Measurements from ENCODE around the gene SBF2. TPM values are rescaled to one million over a fixed set of nuclear protein-coding genes. Genes with fewer than 3 reads are reported as not detected.

Gene SBF2
- total and polyA plus RNA-seq, 2 of the 13 experiments (the other 11 are each of a cell fraction or from before 2014, with no cell fraction given): 24.0 to 45.8 TPM

DNA sequence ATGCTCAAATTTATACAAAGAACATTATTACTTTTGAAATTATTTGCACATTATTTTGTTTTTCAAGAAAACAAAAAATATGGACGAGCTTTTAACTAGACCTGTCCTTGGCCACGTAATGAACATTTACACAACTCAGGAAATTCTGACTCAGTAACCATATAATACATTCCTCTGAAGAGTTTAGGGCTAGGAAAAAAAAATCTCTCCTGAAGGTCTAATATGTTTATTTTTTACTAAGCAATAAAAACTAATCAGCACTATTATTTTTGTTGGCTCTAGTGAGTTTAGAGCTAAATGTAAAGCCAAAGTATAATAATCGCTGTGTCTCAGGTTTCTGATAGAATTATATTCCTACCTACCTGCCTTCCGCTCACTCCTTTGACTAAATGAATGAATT lies 442.7 kb downstream of the SBF2 start:
- H3K4me2 ChIP-seq (ENCODE audit: low read depth, low read length): no peak overlapping the region
- H3K79me2 ChIP-seq (ENCODE audit: insufficient read depth, low read length): no peaks in the 10 kb centered on the region
- no peaks in the 10 kb centered on the region for H3K9me3 ChIP-seq (ENCODE audit: low read length)
- ChIA-PET POLR2A (no interaction called here), CTCF (ENCODE audit: low intra/inter-chr PET ratio, low total read pairs) (no interaction called here)
- no peak overlapping the region for H3K9ac ChIP-seq (ENCODE audit: insufficient read depth, low read depth, low read length)
- peaks cover 7% of the 10 kb centered on the region for H3K4me1 ChIP-seq (ENCODE audit: insufficient read depth, low read length)
- H3K27me3 ChIP-seq (ENCODE audit: control insufficient read depth in 1 of 2, insufficient read depth in 2 of 2, low read length in 2 of 2): no peaks in the 10 kb centered on the region
- H3K36me3 ChIP-seq (replicated peaks in 1 of 2; ENCODE audit: control insufficient read depth in 1 of 2, insufficient read depth in 2 of 2, low read length in 2 of 2): peaks cover 5 to 24% of the 10 kb centered on the region in 2 experiments
- H3K27ac ChIP-seq (ENCODE audit: extremely low read length, insufficient read depth, low read length): no peak overlapping the region
- WGBS (ENCODE audit: low lambda C conversion rate): 72% methylated on average over 4 of the region's 4 CpGs
- no peak for DNase-seq (ENCODE audit: low spot score)
- no peak overlapping the region for H3K4me3 ChIP-seq (replicated peaks in 1 of 3; ENCODE audit: insufficient read depth in 1 of 3, low read depth in 2 of 3, low read length in 3 of 3)
- BruUV-seq (replicated peaks): no TSS peak
- no peak overlapping the region for H2AFZ ChIP-seq (ENCODE audit: low read length)
- in situ Hi-C loops (cut with HindIII; ENCODE audit: extremely low pct_ligation_motif_present, low pct_unique_long_range_greater_than_20kb): loop anchor here (10.0 kb wide), 2 partner anchors 87 to 473 kb away; no protein-coding TSS in a partner anchor
- no peak for ATAC-seq
- TF ChIP-seq PLRG1 (conservative IDR thresholded peaks at IDR 0.05): no peak
- TF ChIP-seq, protein P1, sequence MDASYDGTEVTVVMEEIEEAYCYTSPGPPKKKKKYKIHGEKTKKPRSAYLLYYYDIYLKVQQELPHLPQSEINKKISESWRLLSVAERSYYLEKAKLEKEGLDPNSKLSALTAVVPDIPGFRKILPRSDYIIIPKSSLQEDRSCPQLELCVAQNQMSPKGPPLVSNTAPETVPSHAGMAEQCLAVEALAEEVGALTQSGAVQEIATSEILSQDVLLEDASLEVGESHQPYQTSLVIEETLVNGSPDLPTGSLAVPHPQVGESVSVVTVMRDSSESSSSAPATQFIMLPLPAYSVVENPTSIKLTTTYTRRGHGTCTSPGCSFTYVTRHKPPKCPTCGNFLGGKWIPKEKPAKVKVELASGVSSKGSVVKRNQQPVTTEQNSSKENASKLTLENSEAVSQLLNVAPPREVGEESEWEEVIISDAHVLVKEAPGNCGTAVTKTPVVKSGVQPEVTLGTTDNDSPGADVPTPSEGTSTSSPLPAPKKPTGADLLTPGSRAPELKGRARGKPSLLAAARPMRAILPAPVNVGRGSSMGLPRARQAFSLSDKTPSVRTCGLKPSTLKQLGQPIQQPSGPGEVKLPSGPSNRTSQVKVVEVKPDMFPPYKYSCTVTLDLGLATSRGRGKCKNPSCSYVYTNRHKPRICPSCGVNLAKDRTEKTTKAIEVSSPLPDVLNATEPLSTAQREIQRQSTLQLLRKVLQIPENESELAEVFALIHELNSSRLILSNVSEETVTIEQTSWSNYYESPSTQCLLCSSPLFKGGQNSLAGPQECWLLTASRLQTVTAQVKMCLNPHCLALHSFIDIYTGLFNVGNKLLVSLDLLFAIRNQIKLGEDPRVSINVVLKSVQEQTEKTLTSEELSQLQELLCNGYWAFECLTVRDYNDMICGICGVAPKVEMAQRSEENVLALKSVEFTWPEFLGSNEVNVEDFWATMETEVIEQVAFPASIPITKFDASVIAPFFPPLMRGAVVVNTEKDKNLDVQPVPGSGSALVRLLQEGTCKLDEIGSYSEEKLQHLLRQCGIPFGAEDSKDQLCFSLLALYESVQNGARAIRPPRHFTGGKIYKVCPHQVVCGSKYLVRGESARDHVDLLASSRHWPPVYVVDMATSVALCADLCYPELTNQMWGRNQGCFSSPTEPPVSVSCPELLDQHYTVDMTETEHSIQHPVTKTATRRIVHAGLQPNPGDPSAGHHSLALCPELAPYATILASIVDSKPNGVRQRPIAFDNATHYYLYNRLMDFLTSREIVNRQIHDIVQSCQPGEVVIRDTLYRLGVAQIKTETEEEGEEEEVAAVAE (CRISPR knock-in tag; IDR thresholded peaks at IDR 0.05; ENCODE audit: borderline replicate concordance): no peak
- no peak for TF ChIP-seq BORCS8-MEF2B (CRISPR knock-in tag; IDR thresholded peaks at IDR 0.05)
- TF ChIP-seq, protein P2, sequence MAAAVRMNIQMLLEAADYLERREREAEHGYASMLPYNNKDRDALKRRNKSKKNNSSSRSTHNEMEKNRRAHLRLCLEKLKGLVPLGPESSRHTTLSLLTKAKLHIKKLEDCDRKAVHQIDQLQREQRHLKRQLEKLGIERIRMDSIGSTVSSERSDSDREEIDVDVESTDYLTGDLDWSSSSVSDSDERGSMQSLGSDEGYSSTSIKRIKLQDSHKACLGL (CRISPR knock-in tag; IDR thresholded peaks at IDR 0.05): no peak
- TF ChIP-seq GZF1 (CRISPR knock-in tag; IDR thresholded peaks at IDR 0.05): no peak
- no peak for TF ChIP-seq CHD2 (IDR thresholded peaks at IDR 0.05; ENCODE audit: low read depth, low read length)
- TF ChIP-seq, protein P3, sequence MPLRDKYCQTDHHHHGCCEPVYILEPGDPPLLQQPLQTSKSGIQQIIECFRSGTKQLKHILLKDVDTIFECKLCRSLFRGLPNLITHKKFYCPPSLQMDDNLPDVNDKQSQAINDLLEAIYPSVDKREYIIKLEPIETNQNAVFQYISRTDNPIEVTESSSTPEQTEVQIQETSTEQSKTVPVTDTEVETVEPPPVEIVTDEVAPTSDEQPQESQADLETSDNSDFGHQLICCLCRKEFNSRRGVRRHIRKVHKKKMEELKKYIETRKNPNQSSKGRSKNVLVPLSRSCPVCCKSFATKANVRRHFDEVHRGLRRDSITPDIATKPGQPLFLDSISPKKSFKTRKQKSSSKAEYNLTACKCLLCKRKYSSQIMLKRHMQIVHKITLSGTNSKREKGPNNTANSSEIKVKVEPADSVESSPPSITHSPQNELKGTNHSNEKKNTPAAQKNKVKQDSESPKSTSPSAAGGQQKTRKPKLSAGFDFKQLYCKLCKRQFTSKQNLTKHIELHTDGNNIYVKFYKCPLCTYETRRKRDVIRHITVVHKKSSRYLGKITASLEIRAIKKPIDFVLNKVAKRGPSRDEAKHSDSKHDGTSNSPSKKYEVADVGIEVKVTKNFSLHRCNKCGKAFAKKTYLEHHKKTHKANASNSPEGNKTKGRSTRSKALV (CRISPR knock-in tag; IDR thresholded peaks at IDR 0.05): no peak
- TF ChIP-seq PHF8 (CRISPR knock-in tag; IDR thresholded peaks at IDR 0.05): no peak
- no peak for TF ChIP-seq ZNF430 (CRISPR knock-in tag; IDR thresholded peaks at IDR 0.05)
- TF ChIP-seq, protein P4, sequence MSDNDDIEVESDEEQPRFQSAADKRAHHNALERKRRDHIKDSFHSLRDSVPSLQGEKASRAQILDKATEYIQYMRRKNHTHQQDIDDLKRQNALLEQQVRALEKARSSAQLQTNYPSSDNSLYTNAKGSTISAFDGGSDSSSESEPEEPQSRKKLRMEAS (IDR thresholded peaks at IDR 0.05): no peak
- no peak for TF ChIP-seq THYN1 (CRISPR knock-in tag; IDR thresholded peaks at IDR 0.05; ENCODE audit: borderline replicate concordance, low read depth)
- TF ChIP-seq ZNF333 (CRISPR knock-in tag; IDR thresholded peaks at IDR 0.05; ENCODE audit: borderline replicate concordance): no peak
- no peak for TF ChIP-seq ZNF33B (CRISPR knock-in tag; IDR thresholded peaks at IDR 0.05)
- TF ChIP-seq, protein P5, sequence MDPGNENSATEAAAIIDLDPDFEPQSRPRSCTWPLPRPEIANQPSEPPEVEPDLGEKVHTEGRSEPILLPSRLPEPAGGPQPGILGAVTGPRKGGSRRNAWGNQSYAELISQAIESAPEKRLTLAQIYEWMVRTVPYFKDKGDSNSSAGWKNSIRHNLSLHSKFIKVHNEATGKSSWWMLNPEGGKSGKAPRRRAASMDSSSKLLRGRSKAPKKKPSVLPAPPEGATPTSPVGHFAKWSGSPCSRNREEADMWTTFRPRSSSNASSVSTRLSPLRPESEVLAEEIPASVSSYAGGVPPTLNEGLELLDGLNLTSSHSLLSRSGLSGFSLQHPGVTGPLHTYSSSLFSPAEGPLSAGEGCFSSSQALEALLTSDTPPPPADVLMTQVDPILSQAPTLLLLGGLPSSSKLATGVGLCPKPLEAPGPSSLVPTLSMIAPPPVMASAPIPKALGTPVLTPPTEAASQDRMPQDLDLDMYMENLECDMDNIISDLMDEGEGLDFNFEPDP (CRISPR knock-in tag; conservative IDR thresholded peaks at IDR 0.05): no peak
- no peak for TF ChIP-seq HHEX (CRISPR knock-in tag; IDR thresholded peaks at IDR 0.05)
- no peak for TF ChIP-seq ATM (IDR thresholded peaks at IDR 0.05; ENCODE audit: borderline replicate concordance)
- no peak for TF ChIP-seq ZSCAN25 (CRISPR knock-in tag; IDR thresholded peaks at IDR 0.05)
- intact Hi-C loops (cut with micrococcal nuclease; ENCODE audit: unreplicated experiment): no loop called here
- no peaks in the 10 kb centered on the region for H4K20me1 ChIP-seq (ENCODE audit: insufficient read depth, low read length)
- FAIRE-seq: no peak
